HG03457 (cell line): Measurements from ENCODE around the gene DOCK1.

Source experiments
- ATAC-seq: cut with Tn5 transposase; IDR thresholded peaks from one replicate; pipeline ENCODE4 v1.9.1; 2021; ENCODE audit warnings: moderate number of reproducible peaks; ENCODE audit not compliant: unreplicated experiment

The DOCK1 gene

DNA sequence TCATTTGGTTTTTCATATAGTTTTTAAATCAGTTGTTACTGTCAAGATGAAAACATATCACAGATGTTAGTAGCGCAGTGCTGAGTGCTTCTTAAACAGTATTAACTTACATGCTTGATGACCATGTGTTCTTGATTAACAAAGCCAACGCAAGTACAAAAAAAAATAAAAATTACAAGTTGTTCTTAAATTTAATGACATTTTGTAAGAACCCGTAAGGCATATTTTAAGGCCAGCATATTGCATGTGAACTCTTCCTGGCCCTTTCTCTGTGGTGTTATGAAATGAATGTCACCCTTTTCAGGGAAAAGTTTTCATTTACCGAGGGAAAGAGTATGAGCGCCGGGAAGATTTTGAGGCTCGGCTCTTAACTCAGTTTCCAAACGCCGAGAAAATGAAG is 503.5 kb downstream of the DOCK1 start:
- no peak for ATAC-seq

DNA sequence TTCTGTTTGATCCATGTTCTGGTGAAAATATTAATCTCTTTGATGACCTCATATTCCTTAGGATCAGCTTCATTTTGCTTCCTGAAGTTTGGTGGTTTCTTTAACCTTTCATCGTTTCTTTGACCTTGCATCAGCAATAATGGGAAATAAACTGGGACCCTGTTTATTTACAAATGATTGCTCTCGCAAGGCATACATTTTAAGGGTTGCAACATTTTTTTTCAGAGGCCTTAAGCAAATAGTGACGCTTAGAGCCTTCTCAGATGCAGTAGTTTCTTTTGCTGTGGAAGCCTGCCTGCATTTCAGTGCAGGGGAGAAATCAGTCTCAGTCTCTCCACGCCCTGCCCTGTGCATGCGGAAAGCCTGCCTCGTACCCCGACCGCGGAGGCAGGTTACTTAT is 504.8 kb downstream of the DOCK1 start:
- ATAC-seq = no peak

DNA sequence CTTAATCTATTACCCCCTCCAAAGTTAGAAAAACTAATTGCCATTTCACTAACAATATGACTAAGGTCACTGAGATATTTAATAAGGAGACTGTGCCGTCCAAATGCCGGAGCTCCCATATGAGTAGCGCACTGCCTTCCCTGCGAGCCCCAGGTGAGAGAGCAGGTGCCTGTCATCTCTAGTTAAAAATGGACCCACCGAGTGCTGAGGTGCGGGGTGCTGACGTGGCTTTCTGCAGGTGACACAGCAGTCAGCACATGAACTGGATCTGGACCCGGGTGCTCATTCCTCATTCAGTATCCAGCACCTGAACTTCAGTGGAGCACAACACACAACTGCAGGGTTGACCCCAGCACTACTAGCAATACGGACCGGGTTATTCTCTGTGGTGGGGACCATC is 505.8 kb downstream of the DOCK1 start:
- no peak for ATAC-seq

DNA sequence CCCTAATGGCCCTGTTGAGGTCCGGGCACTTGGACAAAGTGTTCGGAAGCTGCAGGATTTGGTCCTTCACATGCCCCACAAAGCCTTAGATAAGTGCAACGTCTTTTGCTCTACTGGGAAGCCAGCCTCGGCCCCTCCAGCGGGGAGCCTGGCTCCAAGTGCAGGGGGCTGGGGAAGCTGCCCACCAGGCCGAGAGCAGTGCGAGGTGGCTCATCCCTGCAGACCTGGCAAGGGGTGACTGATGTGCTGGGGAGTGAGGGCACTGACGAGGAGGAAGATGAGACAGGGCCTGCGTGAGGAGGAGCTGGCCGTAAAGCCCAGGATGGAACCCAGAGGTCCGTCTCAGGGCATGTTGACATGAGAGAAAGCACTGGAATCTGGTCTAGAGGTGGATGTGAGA is 508.1 kb downstream of the DOCK1 start:
- no peak for ATAC-seq

DNA sequence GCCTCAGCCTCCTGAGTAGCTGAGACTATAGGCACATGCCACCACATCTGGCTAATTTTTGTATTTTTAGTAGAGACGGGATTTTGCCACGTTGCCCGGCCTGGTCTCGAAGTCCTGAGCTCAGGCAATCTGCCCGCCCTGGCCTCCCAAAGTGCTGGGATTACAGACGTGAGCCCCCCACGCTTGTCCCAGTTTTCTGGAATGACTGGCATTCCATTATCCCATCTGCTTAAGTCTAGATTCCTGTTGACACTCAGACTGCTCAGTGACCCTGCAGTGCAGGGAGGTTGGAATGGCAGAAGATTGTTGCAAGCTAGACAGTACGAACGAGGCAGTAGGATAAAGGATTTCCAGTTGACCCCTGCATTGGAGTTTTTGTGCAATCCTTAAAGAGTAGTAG is 508.8 kb downstream of the DOCK1 start:
- no peak for ATAC-seq

DNA sequence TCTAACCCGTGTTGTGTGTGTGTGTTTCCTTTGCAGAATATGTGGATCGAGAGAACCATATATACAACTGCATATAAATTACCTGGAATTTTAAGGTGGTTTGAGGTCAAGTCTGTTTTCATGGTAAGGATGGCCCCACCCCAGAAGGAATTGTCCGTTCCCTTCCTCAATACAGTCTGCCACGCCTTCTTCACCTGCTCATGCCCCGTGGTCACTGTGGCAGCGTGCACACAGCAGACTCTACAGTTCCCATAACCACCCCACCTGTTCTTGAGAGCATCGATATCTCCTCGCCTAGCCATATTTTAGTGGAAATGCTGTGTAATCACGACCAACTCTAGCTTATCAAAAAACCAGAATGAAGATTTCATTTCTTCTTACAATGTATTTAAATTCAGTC is 509.9 kb downstream of the DOCK1 start:
- ATAC-seq = no peak

DNA sequence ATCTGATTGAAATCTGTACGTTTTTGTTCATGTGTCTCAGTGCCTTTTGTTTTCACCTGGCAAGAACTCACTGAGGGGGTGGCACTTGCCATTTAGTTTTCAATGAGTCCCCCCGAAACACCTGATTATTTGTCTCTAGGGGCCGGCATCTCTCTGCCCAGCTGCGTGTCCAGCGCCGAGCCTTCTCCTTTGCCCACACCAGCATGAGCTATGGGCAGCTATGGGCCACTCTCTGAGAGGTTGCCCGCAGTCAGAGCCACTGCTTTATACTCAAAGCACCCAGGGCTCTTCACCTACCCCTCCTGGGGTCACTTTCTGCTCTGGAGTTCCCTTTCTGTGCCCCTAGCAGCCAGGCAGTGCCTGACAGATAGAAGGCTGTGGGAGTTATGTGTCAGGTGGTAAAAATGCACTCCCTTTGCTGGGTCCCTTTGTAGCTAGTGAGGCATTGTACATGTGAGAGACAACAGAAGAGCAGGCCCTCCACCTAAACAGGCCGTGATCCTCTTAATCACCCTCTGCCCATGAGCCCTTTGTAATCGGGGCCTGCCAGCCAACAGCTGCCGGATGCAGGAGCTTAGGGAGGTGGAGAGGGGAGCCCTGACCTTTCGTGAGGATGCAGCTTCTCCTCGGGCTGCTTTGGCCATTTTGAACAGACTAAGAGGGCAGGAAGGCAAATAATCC is 510.8 kb downstream of the DOCK1 start:
- no peak for ATAC-seq

DNA sequence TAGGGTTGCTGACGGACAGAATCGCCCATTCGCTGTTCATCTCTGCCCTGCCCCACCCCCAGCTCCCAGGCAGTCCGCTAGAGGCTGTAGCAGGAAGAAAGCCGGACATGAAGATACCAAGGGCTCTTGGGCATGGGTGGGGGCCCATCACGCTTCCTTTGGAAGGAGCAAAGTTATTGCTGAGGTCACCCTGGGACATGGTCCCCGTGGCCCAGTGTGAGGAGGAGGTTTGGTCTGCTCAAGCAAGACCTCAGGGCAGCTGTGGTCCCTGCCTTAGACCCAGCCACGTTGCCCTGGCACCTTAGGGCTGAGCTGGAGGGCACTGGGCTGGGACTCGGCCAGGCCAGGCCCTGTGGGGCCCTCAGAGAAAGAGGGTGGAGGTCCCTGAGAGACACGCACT is 511.8 kb downstream of the DOCK1 start:
- ATAC-seq = no peak

DNA sequence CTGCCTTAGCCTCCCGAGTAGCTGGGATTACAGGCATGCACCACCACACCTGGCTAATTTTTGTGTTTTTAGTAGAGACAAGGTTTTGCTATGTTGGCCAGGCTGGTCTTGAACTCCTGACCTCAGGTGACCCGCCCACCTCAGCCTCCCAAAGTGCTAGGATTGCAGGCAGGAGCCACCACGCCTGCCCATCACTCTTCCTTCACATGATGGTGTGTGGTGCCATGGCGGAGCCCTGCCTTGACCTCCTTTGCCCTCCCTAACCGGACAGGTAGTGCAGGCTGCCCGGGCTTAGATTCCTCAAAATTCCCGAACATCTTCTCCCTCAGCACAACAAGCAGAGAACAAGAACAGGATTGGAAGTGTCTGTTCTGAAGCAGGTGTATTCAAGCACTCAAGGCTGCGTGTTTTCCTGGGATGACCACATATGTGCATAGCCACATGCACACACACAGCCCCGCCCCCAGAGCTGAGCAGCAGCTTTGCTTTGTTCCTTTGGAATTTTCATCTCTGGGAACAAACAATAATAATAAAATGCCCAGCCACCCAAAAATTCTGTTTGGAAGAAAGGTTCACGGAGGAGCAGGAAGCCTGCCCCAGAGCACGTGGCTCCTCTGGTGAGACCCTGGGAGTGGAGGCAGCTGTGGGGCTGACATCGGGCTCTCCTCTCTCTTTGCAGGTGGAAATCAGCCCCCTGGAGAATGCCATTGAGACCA is 512.6 kb downstream of the DOCK1 start:
- no peak for ATAC-seq

DNA sequence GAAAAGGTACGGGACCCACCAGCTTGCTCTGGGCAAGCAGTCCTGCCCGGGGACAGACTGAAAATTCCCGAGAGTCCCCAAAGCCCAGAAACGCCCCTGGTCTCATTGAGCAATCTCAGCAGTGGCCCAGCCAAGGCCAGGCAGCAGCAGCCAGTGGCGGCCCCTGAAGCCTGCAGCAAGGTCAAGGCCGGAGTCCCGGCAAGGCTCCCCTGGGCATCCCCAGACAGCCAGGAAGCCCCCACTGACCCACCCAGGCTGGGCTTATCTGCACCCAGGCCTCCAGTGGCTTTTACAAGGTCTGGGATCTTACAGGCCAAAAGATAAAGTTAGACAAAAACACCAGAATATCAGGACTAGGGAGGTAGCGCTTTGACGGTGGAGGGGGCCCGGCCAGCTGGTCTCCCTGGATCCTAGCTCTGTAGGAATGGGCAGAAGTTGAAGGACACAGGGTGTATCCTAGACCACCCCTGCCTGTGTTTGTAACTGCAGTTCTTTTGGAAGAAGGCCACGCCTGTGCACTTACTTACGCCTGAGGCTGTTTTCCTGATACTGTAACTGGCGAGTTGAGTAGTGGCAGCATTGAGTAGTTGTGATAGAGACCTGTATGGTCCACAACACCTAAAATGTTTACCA is 513.4 kb downstream of the DOCK1 start:
- no peak for ATAC-seq

DNA sequence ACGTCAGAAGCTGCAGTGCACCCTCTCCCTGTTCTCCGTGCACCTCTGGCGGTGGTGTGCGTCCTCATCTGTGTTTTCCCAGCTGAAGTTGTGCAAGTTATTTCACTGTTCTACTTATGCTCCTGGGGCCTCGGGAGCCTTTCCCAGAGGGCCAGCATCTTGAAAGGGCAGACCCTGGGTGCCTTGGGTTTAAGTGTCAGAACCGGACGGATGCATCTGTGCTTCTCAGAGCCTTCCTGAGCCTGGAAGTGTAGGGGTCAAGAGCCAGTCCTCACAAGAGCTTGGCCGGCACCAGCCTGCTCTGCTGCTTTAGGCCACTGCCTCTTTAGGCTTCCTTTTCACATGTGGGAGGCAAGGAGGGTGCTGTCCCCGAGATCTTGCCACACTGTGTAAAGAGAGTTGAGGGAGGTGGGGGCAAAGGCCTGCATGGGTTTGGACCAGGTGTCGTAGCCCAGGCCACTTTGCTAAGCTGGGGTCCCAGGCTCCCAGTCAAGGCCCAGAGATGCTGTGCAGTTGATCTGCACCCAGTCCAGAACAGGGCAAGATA is 515.0 kb downstream of the DOCK1 start:
- no peak for ATAC-seq

DNA sequence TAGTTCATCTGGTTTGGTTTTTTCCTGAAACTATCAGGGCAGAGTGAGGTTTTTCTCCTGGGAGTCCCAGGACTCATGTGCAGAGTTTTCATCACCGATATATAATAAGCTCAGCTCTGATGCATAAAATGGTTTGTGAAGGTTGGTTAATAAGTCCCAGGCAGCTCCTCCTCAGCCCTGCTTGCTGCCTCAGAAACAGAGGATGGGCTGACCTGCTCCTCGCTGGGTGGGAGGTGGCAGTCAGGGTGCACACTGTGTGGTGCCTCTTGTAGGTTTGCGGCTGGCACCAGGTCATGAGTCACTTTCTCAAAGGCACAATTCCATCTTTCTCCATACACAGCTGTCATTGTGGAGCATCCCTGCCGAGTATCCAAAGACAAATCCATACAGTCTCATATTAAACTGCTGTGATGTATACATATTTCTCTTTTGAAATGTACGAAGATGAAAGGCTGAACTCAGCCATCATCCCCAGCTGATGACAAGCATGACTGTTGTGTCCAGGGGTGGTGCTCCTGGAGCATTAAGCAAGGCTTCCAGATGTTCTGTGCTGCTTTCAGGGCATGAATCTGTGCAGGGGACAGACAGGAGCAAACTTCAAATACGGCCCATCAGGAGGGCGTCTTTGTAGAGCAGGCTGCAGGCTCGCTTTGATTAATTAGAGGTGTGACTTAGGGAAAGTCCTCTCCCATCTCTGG is 518.1 kb downstream of the DOCK1 start:
- ATAC-seq = no peak

DNA sequence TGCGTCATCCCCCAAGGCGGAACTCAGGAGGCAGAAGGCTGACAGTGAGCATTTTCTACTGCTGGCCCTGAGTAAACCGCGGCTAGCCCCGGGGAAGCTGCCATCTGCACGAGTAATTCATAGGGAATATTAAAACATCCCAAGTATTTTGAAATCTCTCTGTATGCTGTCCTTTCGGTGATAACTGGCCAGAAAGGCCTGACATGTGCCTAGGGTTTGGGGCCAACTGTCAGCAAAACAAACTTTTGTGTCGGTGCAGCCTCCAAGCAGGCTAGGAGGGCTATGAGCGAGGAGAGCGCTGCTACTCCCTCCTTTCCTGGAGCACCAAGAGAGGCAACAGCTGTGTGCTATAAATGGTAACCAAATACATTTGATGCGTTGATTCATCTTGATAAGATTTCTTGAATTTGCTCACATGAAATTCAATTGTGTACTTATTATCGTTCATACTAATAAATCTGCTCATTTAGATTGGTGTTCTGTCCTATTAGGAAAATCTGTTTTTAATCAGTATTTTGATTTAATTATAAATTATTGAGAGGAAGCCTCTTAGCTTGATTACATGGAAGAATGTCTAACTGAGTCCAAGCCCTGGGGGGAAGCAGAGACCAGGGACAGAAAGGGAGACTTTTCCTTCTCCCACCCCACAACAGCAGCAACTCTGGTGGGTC is 519.5 kb downstream of the DOCK1 start:
- ATAC-seq = no peak

DNA sequence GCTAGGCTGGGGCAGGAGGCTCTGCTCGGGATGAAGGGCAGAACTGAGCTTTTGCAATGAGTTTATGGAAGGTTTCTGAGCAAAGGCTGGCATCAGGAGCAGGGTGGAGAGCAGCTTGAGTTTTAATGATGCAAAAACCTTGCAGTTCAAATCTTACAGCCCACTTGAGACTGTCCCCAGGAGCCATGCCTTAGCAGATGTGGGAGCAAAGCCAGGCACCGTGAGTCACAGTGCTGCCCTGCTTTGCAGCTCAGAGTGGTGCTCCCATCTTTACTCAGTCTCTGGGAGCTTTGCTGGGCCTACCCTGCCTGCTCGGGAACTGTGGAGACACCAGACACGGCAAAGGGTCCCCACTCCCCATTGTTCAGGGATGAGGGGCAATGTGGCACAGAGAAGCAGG is 521.5 kb downstream of the DOCK1 start:
- no peak for ATAC-seq

DNA sequence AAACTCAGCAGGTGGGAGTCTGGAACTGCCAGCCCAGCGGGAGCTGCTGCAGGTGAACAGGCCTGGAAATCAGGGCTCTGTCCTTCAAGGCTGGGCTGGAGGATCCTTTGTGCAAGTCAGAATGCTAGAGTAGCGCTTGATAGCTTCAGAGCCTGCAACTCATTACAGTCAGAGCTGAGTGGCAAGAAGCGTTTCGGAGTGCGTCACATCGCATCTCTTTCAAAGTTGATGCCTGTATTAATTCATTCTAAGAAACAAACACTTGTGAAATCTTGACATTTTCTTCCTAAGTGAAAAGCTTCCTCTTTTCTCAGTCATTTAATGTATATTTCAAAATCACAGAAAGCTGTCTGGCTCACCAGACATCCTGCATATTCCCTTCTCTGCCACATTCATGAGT is 522.7 kb downstream of the DOCK1 start:
- no peak for ATAC-seq

DNA sequence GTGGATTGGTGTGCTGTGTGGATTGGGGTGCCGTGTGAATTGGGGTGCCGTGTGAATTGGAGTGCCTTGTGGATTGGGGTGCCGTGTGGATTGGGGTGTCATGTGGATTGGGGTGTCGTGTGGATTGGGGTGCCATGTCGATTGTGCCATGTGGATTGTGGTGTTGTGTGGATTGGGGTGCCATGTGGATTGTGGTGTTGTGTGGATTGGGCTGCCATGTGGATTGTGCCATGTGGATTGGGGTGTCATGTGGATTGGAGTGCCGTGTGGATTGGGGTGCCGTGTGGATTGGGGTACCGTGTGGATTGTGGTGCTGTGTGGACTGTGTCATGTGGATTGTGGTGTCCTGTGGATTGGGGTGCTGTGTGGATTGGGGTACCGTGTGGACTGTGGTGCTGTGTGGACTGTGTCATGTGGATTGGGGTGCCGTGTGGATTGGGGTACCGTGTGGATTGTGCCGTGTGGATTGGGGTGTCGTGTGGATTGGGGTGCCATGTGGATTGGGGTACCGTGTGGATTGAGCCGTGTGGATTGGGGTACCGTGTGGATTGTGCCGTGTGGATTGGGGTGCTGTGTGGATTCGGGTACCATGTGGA is 523.3 kb downstream of the DOCK1 start:
- ATAC-seq = no peak

DNA sequence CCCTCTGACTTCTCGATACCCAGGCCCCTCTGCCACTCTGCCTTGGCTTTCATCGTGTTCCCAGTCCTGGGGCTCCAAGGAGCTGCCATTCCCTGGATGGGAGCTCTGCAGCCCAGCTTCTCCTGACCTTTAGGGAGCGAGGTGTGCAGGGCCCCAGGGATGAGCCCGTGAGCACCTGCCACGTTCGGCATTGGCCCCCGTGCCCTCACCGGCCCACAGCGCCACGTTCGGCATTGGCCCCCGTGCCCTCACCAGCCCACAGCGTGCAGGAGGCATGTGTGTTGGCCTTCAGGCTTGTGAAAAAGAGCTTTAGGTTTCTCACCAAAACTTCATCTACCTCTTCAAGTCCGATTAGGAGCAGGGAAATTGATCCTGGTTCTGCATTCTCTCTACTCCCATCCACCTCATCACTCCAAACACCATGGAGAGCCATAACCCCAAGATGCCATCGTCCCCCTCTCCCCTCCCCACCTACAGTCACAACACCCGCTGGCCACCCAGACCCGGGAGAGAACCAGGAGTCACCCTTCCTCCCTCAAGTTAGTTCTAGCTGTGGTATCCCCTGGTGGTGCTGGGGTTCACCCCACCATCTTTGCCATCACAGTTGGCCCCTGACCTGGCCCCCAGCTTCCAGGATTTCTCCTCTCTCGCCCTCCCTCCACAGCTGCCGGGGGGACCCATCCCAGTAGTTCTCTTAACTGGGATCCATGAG is 524.5 kb downstream of the DOCK1 start:
- no peak for ATAC-seq

DNA sequence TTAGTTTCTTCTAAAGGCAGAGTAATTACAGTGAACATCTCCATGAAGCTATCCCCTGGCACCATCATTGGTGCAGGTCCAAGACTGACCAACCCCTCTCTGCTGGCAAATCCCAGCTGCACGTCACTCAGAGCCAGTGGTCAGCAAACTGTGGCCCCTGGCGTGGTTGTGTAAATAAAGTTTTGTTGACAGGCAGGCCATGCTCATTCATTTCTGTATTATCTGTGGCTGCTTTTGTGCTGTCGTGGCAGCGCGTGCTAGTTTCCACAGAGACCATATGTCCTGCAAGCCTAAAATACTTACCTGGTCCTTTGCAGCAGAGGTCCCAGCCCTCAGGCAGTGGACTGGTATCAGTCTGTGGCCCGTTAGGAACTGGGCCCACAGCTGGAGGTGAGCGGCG is 526.3 kb downstream of the DOCK1 start:
- no peak for ATAC-seq

DNA sequence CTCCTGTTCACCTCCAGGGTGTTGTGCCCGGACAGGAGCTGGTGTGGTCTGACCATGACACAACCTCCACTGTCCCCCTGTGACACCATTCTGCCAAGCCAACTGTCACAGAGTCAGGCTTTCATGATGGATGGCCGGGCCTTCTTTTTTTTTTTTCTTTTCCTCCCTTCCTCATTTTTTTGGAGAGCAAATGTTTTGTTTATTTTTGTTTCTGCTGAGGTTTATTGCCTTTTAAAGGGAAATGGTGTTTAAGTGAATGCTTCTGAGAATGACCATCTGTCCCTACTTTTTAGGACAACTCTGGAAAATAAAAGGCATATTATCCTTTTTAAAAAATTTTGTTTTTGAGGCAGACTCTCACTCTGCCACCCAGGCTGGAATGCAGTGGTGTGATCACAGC is 528.8 kb downstream of the DOCK1 start:
- ATAC-seq = no peak

DNA sequence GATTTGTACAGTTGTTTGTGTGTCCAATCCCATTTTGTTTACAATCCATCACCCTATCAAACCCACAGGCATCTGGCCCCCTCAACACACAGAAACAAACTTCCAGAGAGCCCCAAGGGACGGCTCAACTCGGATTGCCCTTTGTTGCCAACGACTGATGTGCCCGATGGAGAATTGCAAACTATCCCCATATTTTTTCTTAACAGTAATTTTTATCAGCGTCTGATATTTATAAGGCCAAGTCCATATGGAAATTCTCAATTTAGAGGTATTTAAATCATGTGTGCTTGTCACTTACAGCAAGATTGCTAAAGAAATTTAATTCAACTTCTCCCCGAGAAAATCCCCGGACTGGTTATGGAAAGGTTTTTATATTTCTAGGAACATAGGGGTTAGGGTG is 530.0 kb downstream of the DOCK1 start:
- ATAC-seq = no peak
